Breast epithelium (tissue), 4 donors: ENCODE results near the gene ST6GAL1. TPM values are rescaled to one million over a fixed set of nuclear protein-coding genes. Genes with fewer than 3 reads are reported as not detected.
"Not testable (repeated sequence)": the region's sequence is repeated elsewhere in the genome, so short reads cannot be mapped to it uniquely, and the experiment has no call there.

Source experiments
- DNase-seq, 2 donors: peaks; one replicate each; pipeline ENCODE4 v3.0.0-alpha.2; 2019; ENCODE audit warnings: low spot score in 2 of 2
- H3K27ac ChIP-seq, 2 donors: fragments of 200-600 bp; sonication (generic) in 1 of 2; one replicate each; pipeline ENCODE4 v1.5.1; 2016 to 2019; ENCODE audit warnings: mild to moderate bottlenecking in 1 of 2
- H3K27me3 ChIP-seq, 2 donors: fragments of 200-600 bp; sonication (generic) in 1 of 2; one replicate each; pipeline versions ENCODE4 v1.5.1 to v1.6.0; 2017 to 2019; ENCODE audit warnings: control low read depth in 1 of 2, mild to moderate bottlenecking in 1 of 2
- H3K36me3 ChIP-seq: fragments of 200-600 bp; one replicate; pipeline ENCODE4 v1.5.1; 2019
- H3K4me1 ChIP-seq, 2 donors: fragments of 200-600 bp; sonication (generic); one replicate each; pipeline ENCODE4 v1.5.1; 2016 to 2019; ENCODE audit warnings: control low read depth in 1 of 2
- H3K4me3 ChIP-seq, 3 donors: fragments of 200-600 bp; sonication (generic); 1 replicate in 2 of 3; 2 replicates in 1 of 3; pipeline ENCODE4 v1.5.1; 2016 to 2019; ENCODE audit warnings: mild to moderate bottlenecking in 3 of 3, moderate library complexity in 2 of 3
- H3K9me3 ChIP-seq, 2 donors: fragments of 200-600 bp; sonication (generic) in 1 of 2; one replicate each; pipeline ENCODE4 v1.5.1; 2016 to 2019; ENCODE audit warnings: control low read depth in 1 of 2
- CTCF ChIP-seq, 3 donors: fragments of 450-650 bp; IDR thresholded peaks; one replicate each; pipeline ENCODE4 v1.5.1; 2016 to 2017; ENCODE audit warnings: antibody characterized with exemption in 3 of 3, mild to moderate bottlenecking in 3 of 3, moderate library complexity in 3 of 3
- POLR2A ChIP-seq: fragments of 450-650 bp; IDR thresholded peaks from one replicate; pipeline ENCODE4 v1.6.1; 2016; ENCODE audit warnings: antibody characterized with exemption, mild to moderate bottlenecking, moderate library complexity
- POLR2AphosphoS5 ChIP-seq, 3 donors: sonication (generic); formaldehyde crosslinking; IDR thresholded peaks; one replicate each; pipeline ENCODE4 v1.6.1; 2017; ENCODE audit warnings: antibody characterized with exemption in 3 of 3
- intact Hi-C: fragments of 100-400 bp; cut with DNase I; formaldehyde crosslinking; loops from one replicate; pipeline ENCODE4 v1.15.1; 2023; ENCODE audit warnings: low total_unique reads
- total RNA-seq, 3 donors: library from RNA; depleted of rRNA; stranded (reverse); fragments of >200 nt; gene quantifications; one replicate each; pipeline ENCODE4 v1.1.0, GENCODE V29; 2016

ST6GAL1 gene
- total RNA-seq, 3 donors from 2014 or later = 28.5 to 79.6 (median 42.3) TPM

- Histone ChIP-seq H3K27ac (no peak overlapping the region), H3K27me3 (no peaks in the 10 kb centered on the region), H3K9me3 (no peaks in the 10 kb centered on the region), H3K4me3 (no peak overlapping the region), H3K4me1 (no peaks in the 10 kb centered on the region), H3K36me3 (no peaks in the 10 kb centered on the region)
- DNase-seq = no peak
- intact Hi-C loops = no loop called here
- TF ChIP-seq POLR2A = no peak
- no peak for TF ChIP-seq CTCF (IDR thresholded peaks at IDR 0.05)
- TF ChIP-seq POLR2AphosphoS5 (IDR thresholded peaks at IDR 0.05) = no peak
Observed at GRCh38 chr3:186988806-186989205, 58.5 kb downstream of the ST6GAL1 start.

- no peaks in the 10 kb centered on the region for H3K4me1 ChIP-seq
- TF ChIP-seq POLR2AphosphoS5 (IDR thresholded peaks at IDR 0.05) (no peak), CTCF (IDR thresholded peaks at IDR 0.05) (no peak), POLR2A (no peak)
- intact Hi-C loops = no loop called here
Observed at GRCh38 chr3:186989429-186989828, 59.1 kb downstream of the ST6GAL1 start.

GRCh38 chr3:186990277-186990676 is 60.0 kb downstream of the ST6GAL1 start:
- intact Hi-C loops = no loop called here
- H3K9me3 ChIP-seq = no peaks in the 10 kb centered on the region
- TF ChIP-seq POLR2AphosphoS5 (IDR thresholded peaks at IDR 0.05) = no peak
- TF ChIP-seq CTCF (IDR thresholded peaks at IDR 0.05) = no peak
- no peak for TF ChIP-seq POLR2A
- no peaks in the 10 kb centered on the region for H3K4me1 ChIP-seq
- DNase-seq = no peak
- H3K36me3 ChIP-seq = no peaks in the 10 kb centered on the region
- no peak overlapping the region for H3K4me3 ChIP-seq
- no peaks in the 10 kb centered on the region for H3K27me3 ChIP-seq
- peak overlapping the region in 1 of 2 donors; percentile 14 for H3K27ac ChIP-seq

More at GRCh38 chr3:186989429-186989828, 59.1 kb downstream of the ST6GAL1 start:
- H3K36me3 ChIP-seq = no peaks in the 10 kb centered on the region
- H3K27ac ChIP-seq = no peak overlapping the region
- H3K9me3 ChIP-seq = no peaks in the 10 kb centered on the region
- no peaks in the 10 kb centered on the region for H3K27me3 ChIP-seq
- no peak for DNase-seq
- no peak overlapping the region for H3K4me3 ChIP-seq

DNA sequence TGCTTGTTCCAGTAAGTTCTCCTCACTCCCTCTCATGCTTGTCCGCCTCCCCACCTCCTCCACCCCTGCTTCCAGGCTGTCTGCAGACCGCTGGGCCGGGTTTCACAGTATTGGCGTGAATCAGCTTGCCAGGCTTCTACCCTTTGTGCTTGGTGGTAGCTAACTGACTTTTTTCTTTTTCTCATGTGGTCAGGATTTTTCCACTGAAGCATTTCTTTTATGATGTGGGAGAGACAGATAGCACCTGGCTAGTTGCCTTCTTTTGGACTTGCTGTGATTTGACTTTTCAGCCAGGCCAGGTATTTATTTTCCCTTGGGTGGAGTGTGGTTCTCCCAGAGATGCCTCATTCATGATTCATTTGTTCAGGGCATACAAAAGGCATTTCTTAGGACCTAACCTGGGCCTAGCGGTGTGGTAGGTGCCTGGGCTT is 60.6 kb downstream of the ST6GAL1 start:
- no peaks in the 10 kb centered on the region for H3K36me3 ChIP-seq
- DNase-seq = no peak
- TF ChIP-seq POLR2AphosphoS5 (IDR thresholded peaks at IDR 0.05) (peak in 1 of 3 donors; percentile 26), CTCF (IDR thresholded peaks at IDR 0.05) (no peak), POLR2A (no peak)
- intact Hi-C loops = no loop called here
- no peaks in the 10 kb centered on the region for H3K4me1 ChIP-seq
- no peaks in the 10 kb centered on the region for H3K27me3 ChIP-seq
- H3K27ac ChIP-seq = peak overlapping the region in 1 of 2 donors; percentile 35
- H3K9me3 ChIP-seq = no peaks in the 10 kb centered on the region
- H3K4me3 ChIP-seq = no peak overlapping the region

GRCh38 chr3:186991470-186991869 is 61.1 kb downstream of the ST6GAL1 start:
- DNase-seq = no peak
- Histone ChIP-seq H3K27me3 (no peaks in the 10 kb centered on the region), H3K27ac (peak overlapping the region in 1 of 2 donors; percentile 35), H3K36me3 (no peaks in the 10 kb centered on the region), H3K9me3 (no peaks in the 10 kb centered on the region), H3K4me1 (no peaks in the 10 kb centered on the region), H3K4me3 (no peak overlapping the region)
- TF ChIP-seq CTCF (IDR thresholded peaks at IDR 0.05) (no peak), POLR2AphosphoS5 (IDR thresholded peaks at IDR 0.05) (no peak), POLR2A (no peak)
- intact Hi-C loops = no loop called here

DNA sequence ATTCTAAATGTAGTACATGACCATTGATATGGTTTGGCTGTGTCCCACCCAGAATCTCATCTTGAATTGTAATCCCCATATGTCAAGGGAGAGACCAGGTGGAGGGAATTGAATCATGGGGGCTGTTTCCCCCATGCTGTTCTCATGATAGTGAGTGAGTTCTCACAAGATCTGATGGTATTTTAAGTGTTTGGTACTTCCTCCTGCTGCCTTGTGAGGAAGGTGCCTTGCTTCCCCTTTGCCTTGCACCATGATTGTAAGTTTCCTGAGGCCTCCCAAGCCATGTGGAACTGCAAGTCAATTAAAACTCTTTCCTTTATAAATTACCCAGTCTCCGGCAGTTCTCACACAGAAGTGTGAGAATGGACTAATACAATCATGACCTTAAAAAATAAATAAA is 61.8 kb downstream of the ST6GAL1 start:
- H3K36me3 ChIP-seq, intact Hi-C loops, DNase-seq, H3K4me3 ChIP-seq, H3K4me1 ChIP-seq, H3K9me3 ChIP-seq, H3K27me3 ChIP-seq: not testable (repeated sequence)
- peak overlapping the region in 1 of 2 donors; percentile 35 for H3K27ac ChIP-seq
